ENCODE measurements around the gene TRAFD1.

The TRAFD1 gene

DNA sequence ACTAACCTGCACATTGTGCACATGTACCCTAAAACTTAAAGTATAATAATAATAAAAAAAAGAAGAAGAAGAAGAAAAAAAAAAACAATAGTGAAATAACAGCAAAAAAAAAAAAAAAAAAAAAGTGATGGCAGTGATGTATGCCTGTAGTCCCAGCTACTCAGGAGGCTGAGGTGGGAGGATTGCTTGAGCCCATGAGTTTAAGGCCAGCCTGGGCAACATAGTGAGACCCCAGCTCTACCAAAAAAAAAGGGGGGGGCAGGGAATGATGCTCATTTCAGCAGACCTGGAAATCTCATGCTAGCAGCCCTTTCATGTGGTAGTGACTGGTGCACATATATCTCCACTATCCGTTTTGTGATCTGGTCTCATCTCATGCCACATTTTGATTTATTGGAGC is 20.8 kb downstream of the TRAFD1 start:
- ChIA-PET POLR2A (no interaction called here), CTCF (no interaction called here)
- no peaks in the 10 kb centered on the region for H3K4me1 ChIP-seq (ENCODE audit: control extremely low read depth in 1 of 4, control insufficient read depth in 4 of 4, insufficient read depth in 4 of 4, low read length in 3 of 4)
- peaks cover 39 to 84% (median 54%) of the 10 kb centered on the region in 4 experiments for H3K36me3 ChIP-seq (ENCODE audit: control insufficient read depth in 4 of 4, insufficient read depth in 4 of 4, low read length in 3 of 4)
- no peaks in the 10 kb centered on the region for H3K27me3 ChIP-seq (replicated peaks in 2 of 5; ENCODE audit: control insufficient read depth in 4 of 5, insufficient read depth in 5 of 5, low read length in 4 of 5)
- H3K27ac ChIP-seq (ENCODE audit: insufficient read depth in 1 of 2, low read depth in 1 of 2, low read length in 2 of 2, poor library complexity in 1 of 2, severe bottlenecking in 2 of 2), result no peak overlapping the region
- H3K9me3 ChIP-seq (ENCODE audit: control extremely low read depth in 1 of 5, control insufficient read depth in 4 of 5, insufficient read depth in 2 of 5, low read depth in 1 of 5, low read length in 4 of 5), result no peaks in the 10 kb centered on the region
- DNase-seq, result no peak
- no peak overlapping the region for H3K4me3 ChIP-seq (ENCODE audit: control insufficient read depth in 1 of 7, extremely low read depth in 1 of 7, insufficient read depth in 4 of 7, low read depth in 2 of 7, low read length in 6 of 7)
- WGBS (ENCODE audit: insufficient coverage), result no CpG with 5 or more reads among the region's 1 CpG

GRCh38 chr12:112148031-112148513 is 22.7 kb downstream of the TRAFD1 start:
- 94% methylated on average over 2 of the region's 3 CpGs for WGBS (ENCODE audit: insufficient coverage)
- DNase-seq, result no peak
- Histone ChIP-seq H3K4me1 (ENCODE audit: control extremely low read depth in 1 of 4, control insufficient read depth in 4 of 4, insufficient read depth in 4 of 4, low read length in 3 of 4) (no peaks in the 10 kb centered on the region), H3K9me3 (ENCODE audit: control extremely low read depth in 1 of 5, control insufficient read depth in 4 of 5, insufficient read depth in 2 of 5, low read depth in 1 of 5, low read length in 4 of 5) (no peaks in the 10 kb centered on the region), H3K27me3 (replicated peaks in 2 of 5; ENCODE audit: control insufficient read depth in 4 of 5, insufficient read depth in 5 of 5, low read length in 4 of 5) (no peaks in the 10 kb centered on the region), H3K4me3 (ENCODE audit: control insufficient read depth in 1 of 7, extremely low read depth in 1 of 7, insufficient read depth in 4 of 7, low read depth in 2 of 7, low read length in 6 of 7) (no peak overlapping the region), H3K27ac (ENCODE audit: insufficient read depth in 1 of 2, low read depth in 1 of 2, low read length in 2 of 2, poor library complexity in 1 of 2, severe bottlenecking in 2 of 2) (no peak overlapping the region), H3K36me3 (ENCODE audit: control insufficient read depth in 4 of 4, insufficient read depth in 4 of 4, low read length in 3 of 4) (peaks cover 34 to 86% (median 63%) of the 10 kb centered on the region in 4 experiments)
- POLR2A ChIA-PET, result no interaction called here
- CTCF ChIA-PET, result no interaction called here

GRCh38 chr12:112149596-112149995 is 24.2 kb downstream of the TRAFD1 start:
- Histone ChIP-seq H3K27ac (ENCODE audit: insufficient read depth in 1 of 2, low read depth in 1 of 2, low read length in 2 of 2, poor library complexity in 1 of 2, severe bottlenecking in 2 of 2) (no peak overlapping the region), H3K27me3 (replicated peaks in 2 of 5; ENCODE audit: control insufficient read depth in 4 of 5, insufficient read depth in 5 of 5, low read length in 4 of 5) (no peaks in the 10 kb centered on the region), H3K4me3 (ENCODE audit: control insufficient read depth in 1 of 7, extremely low read depth in 1 of 7, insufficient read depth in 4 of 7, low read depth in 2 of 7, low read length in 6 of 7) (no peak overlapping the region), H3K36me3 (ENCODE audit: control insufficient read depth in 4 of 4, insufficient read depth in 4 of 4, low read length in 3 of 4) (peaks cover 39 to 84% (median 69%) of the 10 kb centered on the region in 4 experiments), H3K4me1 (ENCODE audit: control extremely low read depth in 1 of 4, control insufficient read depth in 4 of 4, insufficient read depth in 4 of 4, low read length in 3 of 4) (no peaks in the 10 kb centered on the region), H3K9me3 (ENCODE audit: control extremely low read depth in 1 of 5, control insufficient read depth in 4 of 5, insufficient read depth in 2 of 5, low read depth in 1 of 5, low read length in 4 of 5) (no peaks in the 10 kb centered on the region)
- DNase-seq, result no peak
- WGBS (ENCODE audit: insufficient coverage), result 96% methylated on average over 4 of the region's 5 CpGs
- POLR2A ChIA-PET, result no interaction called here
- CTCF ChIA-PET, result no interaction called here

DNA sequence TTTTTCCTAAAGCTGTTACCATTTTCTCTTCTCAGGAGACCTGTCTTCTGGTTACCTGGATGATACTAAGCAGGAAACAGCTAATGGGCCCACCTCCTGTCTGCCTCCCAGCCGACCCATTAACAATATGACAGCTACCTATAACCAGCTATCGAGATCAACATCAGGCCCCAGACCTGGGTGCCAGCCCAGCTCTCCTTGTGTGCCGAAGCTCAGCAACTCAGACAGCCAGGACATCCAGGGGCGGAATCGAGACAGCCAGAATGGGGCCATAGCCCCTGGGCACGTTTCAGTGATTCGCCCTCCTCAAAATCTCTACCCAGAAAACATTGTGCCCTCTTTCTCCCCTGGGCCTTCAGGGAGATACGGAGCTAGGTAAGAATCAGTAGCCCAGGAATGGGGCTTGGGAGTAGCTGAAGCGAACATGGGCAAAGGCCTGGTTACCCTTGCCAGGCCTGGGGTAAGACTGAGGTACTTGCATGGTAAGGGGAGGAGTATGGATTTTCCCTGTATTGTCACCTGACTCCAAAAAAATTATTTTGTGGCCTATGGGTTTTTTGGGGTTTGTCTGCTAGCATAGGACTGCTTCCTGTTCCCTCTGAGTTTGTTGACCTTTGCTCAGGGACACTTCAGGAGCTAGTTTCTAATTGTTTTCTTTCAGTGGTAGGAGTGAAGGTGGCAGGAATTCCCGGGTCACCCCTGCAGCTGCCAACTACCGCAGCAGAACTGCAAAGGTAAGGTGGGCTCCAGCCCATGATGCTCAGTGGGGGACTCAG is 26.6 kb downstream of the TRAFD1 start:
- H3K4me1 ChIP-seq (ENCODE audit: control extremely low read depth in 1 of 4, control insufficient read depth in 4 of 4, insufficient read depth in 4 of 4, low read length in 3 of 4), result no peaks in the 10 kb centered on the region
- no peak for DNase-seq
- POLR2A ChIA-PET, result interaction anchor here (0.7 kb wide), 1 partner anchor 139 kb away, joined by 3 read pairs; the partner anchor contains the start of gene ERP29
- no peaks in the 10 kb centered on the region for H3K9me3 ChIP-seq (ENCODE audit: control extremely low read depth in 1 of 5, control insufficient read depth in 4 of 5, insufficient read depth in 2 of 5, low read depth in 1 of 5, low read length in 4 of 5)
- no peaks in the 10 kb centered on the region for H3K27me3 ChIP-seq (replicated peaks in 2 of 5; ENCODE audit: control insufficient read depth in 4 of 5, insufficient read depth in 5 of 5, low read length in 4 of 5)
- H3K36me3 ChIP-seq (ENCODE audit: control insufficient read depth in 4 of 4, insufficient read depth in 4 of 4, low read length in 3 of 4), result peaks cover 26 to 64% (median 54%) of the 10 kb centered on the region in 4 experiments
- H3K4me3 ChIP-seq (ENCODE audit: control insufficient read depth in 1 of 7, extremely low read depth in 1 of 7, insufficient read depth in 4 of 7, low read depth in 2 of 7, low read length in 6 of 7), result no peak overlapping the region
- WGBS (ENCODE audit: insufficient coverage), result 93% methylated on average over 10 of the region's 11 CpGs
- no peak overlapping the region for H3K27ac ChIP-seq (ENCODE audit: insufficient read depth in 1 of 2, low read depth in 1 of 2, low read length in 2 of 2, poor library complexity in 1 of 2, severe bottlenecking in 2 of 2)
- CTCF ChIA-PET, result interaction anchor here (0.8 to 1.4 kb wide), 2 partner anchors 19 to 21 kb away, joined by 3 read pairs; no protein-coding TSS in a partner anchor

- no peaks in the 10 kb centered on the region for H3K4me1 ChIP-seq (ENCODE audit: control extremely low read depth in 1 of 4, control insufficient read depth in 4 of 4, insufficient read depth in 4 of 4, low read length in 3 of 4)
- H3K27ac ChIP-seq (ENCODE audit: insufficient read depth in 1 of 2, low read depth in 1 of 2, low read length in 2 of 2, poor library complexity in 1 of 2, severe bottlenecking in 2 of 2), result no peak overlapping the region
- peaks cover 0 to 5% (median under 1%) of the 10 kb centered on the region in 5 experiments for H3K9me3 ChIP-seq (ENCODE audit: control extremely low read depth in 1 of 5, control insufficient read depth in 4 of 5, insufficient read depth in 2 of 5, low read depth in 1 of 5, low read length in 4 of 5)
- no peak for DNase-seq
- 99% methylated on average over 11 of the region's 11 CpGs for WGBS (ENCODE audit: insufficient coverage)
- no peak overlapping the region for H3K4me3 ChIP-seq (ENCODE audit: control insufficient read depth in 1 of 7, extremely low read depth in 1 of 7, insufficient read depth in 4 of 7, low read depth in 2 of 7, low read length in 6 of 7)
- CTCF ChIA-PET, result interaction anchor here (0.8 to 1.4 kb wide), 2 partner anchors 15 to 22 kb away, joined by 3 read pairs; no protein-coding TSS in a partner anchor
- POLR2A ChIA-PET, result no interaction called here
- H3K27me3 ChIP-seq (replicated peaks in 2 of 5; ENCODE audit: control insufficient read depth in 4 of 5, insufficient read depth in 5 of 5, low read length in 4 of 5), result no peaks in the 10 kb centered on the region
- H3K36me3 ChIP-seq (ENCODE audit: control insufficient read depth in 4 of 4, insufficient read depth in 4 of 4, low read length in 3 of 4), result peaks cover 20 to 61% (median 53%) of the 10 kb centered on the region in 4 experiments
Measured at GRCh38 chr12:112153181-112153892, 28.0 kb downstream of the TRAFD1 start.

GRCh38 chr12:112153893-112154219 is 28.5 kb downstream of the TRAFD1 start:
- H3K4me1 ChIP-seq (ENCODE audit: control extremely low read depth in 1 of 4, control insufficient read depth in 4 of 4, insufficient read depth in 4 of 4, low read length in 3 of 4), result no peaks in the 10 kb centered on the region
- peaks cover 0 to 10% (median 5%) of the 10 kb centered on the region in 5 experiments for H3K9me3 ChIP-seq (ENCODE audit: control extremely low read depth in 1 of 5, control insufficient read depth in 4 of 5, insufficient read depth in 2 of 5, low read depth in 1 of 5, low read length in 4 of 5)
- no peaks in the 10 kb centered on the region for H3K27me3 ChIP-seq (replicated peaks in 2 of 5; ENCODE audit: control insufficient read depth in 4 of 5, insufficient read depth in 5 of 5, low read length in 4 of 5)
- CTCF ChIA-PET, result interaction anchor here (0.8 kb wide), 1 partner anchor 15 kb away, joined by 3 read pairs; no protein-coding TSS in a partner anchor
- peaks cover 16 to 62% (median 53%) of the 10 kb centered on the region in 4 experiments for H3K36me3 ChIP-seq (ENCODE audit: control insufficient read depth in 4 of 4, insufficient read depth in 4 of 4, low read length in 3 of 4)
- H3K4me3 ChIP-seq (ENCODE audit: control insufficient read depth in 1 of 7, extremely low read depth in 1 of 7, insufficient read depth in 4 of 7, low read depth in 2 of 7, low read length in 6 of 7), result no peak overlapping the region
- POLR2A ChIA-PET, result no interaction called here
- no peak for DNase-seq
- WGBS (ENCODE audit: insufficient coverage), result 100% methylated on average over 4 of the region's 8 CpGs
- H3K27ac ChIP-seq (ENCODE audit: insufficient read depth in 1 of 2, low read depth in 1 of 2, low read length in 2 of 2, poor library complexity in 1 of 2, severe bottlenecking in 2 of 2), result no peak overlapping the region
